HEK293 (cell line): ENCODE data around the gene SPACA9.

Experiments
- ATF2 ChIP-seq: fragments of 450-650 bp; formaldehyde crosslinking; IDR thresholded peaks from 2 replicates; pipeline ENCODE4 v1.5.1; 2016; ENCODE audit warnings: missing biosample characterization, missing genetic modification characterization, low read depth
- CTCF ChIP-seq: fragments of 450-650 bp; formaldehyde crosslinking; IDR thresholded peaks from 2 replicates; pipeline ENCODE4 v1.5.1; 2016; ENCODE audit warnings: missing biosample characterization, missing genetic modification characterization
- HOXA7 ChIP-seq: sonication (generic); formaldehyde crosslinking; IDR thresholded peaks from 2 replicates; pipeline ENCODE4 v1.8.1; 2022; ENCODE audit warnings: missing genetic modification reagents, borderline replicate concordance
- YY1 ChIP-seq: fragments of 450-650 bp; formaldehyde crosslinking; IDR thresholded peaks from 2 replicates; pipeline ENCODE4 v1.5.1; 2018; ENCODE audit warnings: missing biosample characterization, missing genetic modification characterization
- ZNF600 ChIP-seq: fragments of 450-650 bp; formaldehyde crosslinking; IDR thresholded peaks from 2 replicates; pipeline ENCODE4 v1.5.1; 2016; ENCODE audit warnings: missing biosample characterization, missing genetic modification characterization
- ZNF660 ChIP-seq: fragments of 450-650 bp; IDR thresholded peaks from 2 replicates; pipeline ENCODE4 v1.5.1; 2018; ENCODE audit warnings: missing biosample characterization, mild to moderate bottlenecking, missing genetic modification characterization
- ZNF777 ChIP-seq: fragments of 450-650 bp; formaldehyde crosslinking; IDR thresholded peaks from 2 replicates; pipeline ENCODE4 v1.5.1; 2017; ENCODE audit warnings: missing biosample characterization, missing genetic modification characterization, borderline replicate concordance

GRCh38 chr9:132937463-132937901 lies 58.8 kb downstream of the SPACA9 start:
- no peak for TF ChIP-seq CTCF
- TF ChIP-seq ZNF600 (tag by site-specific recombination), result no peak
- TF ChIP-seq ZNF660 (tag by site-specific recombination), result no peak
- no peak for TF ChIP-seq ATF2 (tag by site-specific recombination)
- TF ChIP-seq HOXA7 (CRISPR knock-in tag), result no peak
- no peak for TF ChIP-seq YY1 (tag by site-specific recombination)
- TF ChIP-seq ZNF777 (tag by site-specific recombination), result no peak
